OCI-LY7 (cell line): Measurements from ENCODE around the gene GANAB. TPM values are rescaled to one million over a fixed set of nuclear protein-coding genes. Genes with fewer than 3 reads are reported as not detected.
"Not testable (repeated sequence)": the region's sequence is repeated elsewhere in the genome, so short reads cannot be mapped to it uniquely, and the experiment has no call there.

Experiments
- BruUV-seq: library from RNA; stranded (reverse); fragments of 400-500 nt; replicated peaks from 2 replicates; lab custom pipeline; 2021; lab: Mats Ljungman, UMichigan
- CTCF ChIA-PET: fragments of 300-600 bp; sonication (Branson Sonifier 250); formaldehyde crosslinking; loops from one replicate; lab custom pipeline; 2022; ENCODE audit warnings: antibody characterized with exemption; ENCODE audit not compliant: unreplicated experiment; lab: Charles Lee
- POLR2A ChIA-PET: fragments of 300-600 bp; sonication (Branson Sonifier 250); formaldehyde crosslinking; loops from one replicate; lab custom pipeline; 2022; ENCODE audit warnings: antibody characterized with exemption; lab: Charles Lee
- DNase-seq: peaks from one replicate; pipeline ENCODE4 v3.0.0-alpha.2; 2015; ENCODE audit warnings: low spot score
- H2AFZ ChIP-seq: fragments of 200-600 bp; sonication (generic), shearing (Covaris generic); 2 replicates; pipeline ENCODE4 v1.6.1; 2014; ENCODE audit warnings: mild to moderate bottlenecking, antibody characterized with exemption, low read length, moderate library complexity
- H3K27ac ChIP-seq: fragments of 200-600 bp; sonication (generic); 2 replicates; pipeline ENCODE4 v1.5.1; 2014; ENCODE audit warnings: mixed run types, low read depth, mild to moderate bottlenecking, moderate library complexity, low read length, inconsistent platforms; ENCODE audit not compliant: poor library complexity, severe bottlenecking
- H3K36me3 ChIP-seq: fragments of 200-600 bp; sonication (generic); 2 replicates; pipeline ENCODE4 v1.6.1; 2014; ENCODE audit warnings: mild to moderate bottlenecking, antibody characterized with exemption, low read length, moderate library complexity, mixed read lengths; ENCODE audit not compliant: insufficient read depth
- H3K4me1 ChIP-seq: fragments of 200-600 bp; sonication (generic); 2 replicates; pipeline ENCODE4 v1.5.1; 2014; ENCODE audit warnings: mild to moderate bottlenecking, low read length; ENCODE audit not compliant: insufficient read depth, poor library complexity, severe bottlenecking
- H3K4me2 ChIP-seq: fragments of 200-600 bp; sonication (generic); 2 replicates; pipeline ENCODE4 v1.6.1; 2014; ENCODE audit warnings: mild to moderate bottlenecking, low read length
- H3K4me3 ChIP-seq: fragments of 200-600 bp; sonication (generic); 2 replicates; pipeline ENCODE4 v1.5.1; 2014; ENCODE audit warnings: mild to moderate bottlenecking, low read depth, low read length; ENCODE audit not compliant: poor library complexity, severe bottlenecking
- H3K79me2 ChIP-seq: fragments of 200-600 bp; sonication (generic); 2 replicates; pipeline ENCODE4 v1.6.1; 2016; ENCODE audit warnings: low read depth, mild to moderate bottlenecking, low read length, moderate library complexity, mixed read lengths; ENCODE audit not compliant: insufficient read depth
- H3K9me2 ChIP-seq: fragments of 200-600 bp; sonication (generic); 2 replicates; pipeline ENCODE4 v1.6.1; 2016; ENCODE audit warnings: mild to moderate bottlenecking, low read length, mixed read lengths; ENCODE audit not compliant: insufficient read depth
- H3K9me3 ChIP-seq: fragments of 200-600 bp; sonication (generic); 2 replicates; pipeline ENCODE4 v1.6.1; 2014; ENCODE audit warnings: mild to moderate bottlenecking, mixed run types, low read length, mixed read lengths
- H4K20me1 ChIP-seq: fragments of 200-600 bp; sonication (generic); 2 replicates; pipeline ENCODE4 v1.6.1; 2014; ENCODE audit warnings: mild to moderate bottlenecking, antibody characterized with exemption, low read length, moderate library complexity, mixed read lengths; ENCODE audit not compliant: insufficient read depth
- EZH2phosphoT487 ChIP-seq: fragments of 200-600 bp; sonication (generic); IDR thresholded peaks from 2 replicates; pipeline ENCODE4 v1.6.1; 2018; ENCODE audit warnings: low read depth, borderline replicate concordance, mild to moderate bottlenecking, mixed run types, antibody characterized with exemption, low read length, moderate library complexity, mixed read lengths
- intact Hi-C: fragments of 100-400 bp; cut with micrococcal nuclease; formaldehyde crosslinking; loops from one replicate; pipeline ENCODE4 v1.10.0; 2022; ENCODE audit not compliant: unreplicated experiment
- total RNA-seq, 2 experiments: library from RNA; depleted of rRNA in 1 of 2; stranded (reverse); fragments of >200 nt in 1 of 2; shearing (Covaris generic) in 1 of 2; gene quantifications; 2 replicates each; pipeline ENCODE4 v1.2.3, GENCODE V29; 2014 to 2022
- TF ChIP-seq, protein P1 (sequence below): fragments of 200-600 bp; sonication (generic); conservative IDR thresholded peaks from 2 replicates; pipeline ENCODE4 v1.5.1; 2014; ENCODE audit warnings: mild to moderate bottlenecking, antibody characterized with exemption, low read length, moderate library complexity, mixed read lengths

The GANAB gene
- total RNA-seq, 2 experiments from 2014 or later: 108 to 217 TPM

DNA sequence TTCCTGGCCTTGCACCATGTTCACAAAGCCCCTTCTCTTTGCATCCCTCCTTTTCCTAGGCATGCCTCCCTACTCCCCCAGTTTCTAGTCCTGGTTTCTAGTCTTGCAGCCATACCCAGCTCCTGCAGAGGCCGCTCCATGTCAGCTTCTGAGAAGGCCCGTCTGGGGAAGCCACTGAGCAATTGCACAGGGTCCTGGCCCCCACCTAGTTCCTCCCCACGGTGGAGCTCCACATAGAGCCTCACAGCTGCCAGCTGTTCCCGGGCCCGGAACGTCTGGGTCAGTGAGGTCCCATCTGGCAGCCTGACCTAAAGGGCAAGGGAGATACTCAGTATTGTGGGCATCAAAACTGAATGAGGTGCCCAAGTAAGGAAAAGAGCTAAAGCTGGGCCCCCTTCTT, 30.3 kb upstream of the GANAB start:
- Histone ChIP-seq H3K4me2 (peak overlapping the region; percentile 96; the same call in 1 of the 2 replicates), H2AFZ (no peak overlapping the region), H3K4me1 (peaks cover 51% of the 10 kb centered on the region), H3K9me2 (no peaks in the 10 kb centered on the region), H3K9me3 (no peaks in the 10 kb centered on the region), H3K4me3 (no peak overlapping the region), H4K20me1 (no peaks in the 10 kb centered on the region), H3K27ac (no peak overlapping the region), H3K36me3 (peaks cover 45% of the 10 kb centered on the region), H3K79me2 (peaks cover 38% of the 10 kb centered on the region; the same call in 1 of the 2 replicates)
- TF ChIP-seq EZH2phosphoT487: no peak
- TF ChIP-seq, protein P1, sequence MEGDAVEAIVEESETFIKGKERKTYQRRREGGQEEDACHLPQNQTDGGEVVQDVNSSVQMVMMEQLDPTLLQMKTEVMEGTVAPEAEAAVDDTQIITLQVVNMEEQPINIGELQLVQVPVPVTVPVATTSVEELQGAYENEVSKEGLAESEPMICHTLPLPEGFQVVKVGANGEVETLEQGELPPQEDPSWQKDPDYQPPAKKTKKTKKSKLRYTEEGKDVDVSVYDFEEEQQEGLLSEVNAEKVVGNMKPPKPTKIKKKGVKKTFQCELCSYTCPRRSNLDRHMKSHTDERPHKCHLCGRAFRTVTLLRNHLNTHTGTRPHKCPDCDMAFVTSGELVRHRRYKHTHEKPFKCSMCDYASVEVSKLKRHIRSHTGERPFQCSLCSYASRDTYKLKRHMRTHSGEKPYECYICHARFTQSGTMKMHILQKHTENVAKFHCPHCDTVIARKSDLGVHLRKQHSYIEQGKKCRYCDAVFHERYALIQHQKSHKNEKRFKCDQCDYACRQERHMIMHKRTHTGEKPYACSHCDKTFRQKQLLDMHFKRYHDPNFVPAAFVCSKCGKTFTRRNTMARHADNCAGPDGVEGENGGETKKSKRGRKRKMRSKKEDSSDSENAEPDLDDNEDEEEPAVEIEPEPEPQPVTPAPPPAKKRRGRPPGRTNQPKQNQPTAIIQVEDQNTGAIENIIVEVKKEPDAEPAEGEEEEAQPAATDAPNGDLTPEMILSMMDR: peak; percentile 45; the same call in 1 of the 2 replicates
- ChIA-PET POLR2A (interaction anchor here (0.9 to 1.4 kb wide), 4 partner anchors 12 to 103 kb away, joined by 3 to 6 read pairs (median 4); partner anchors contain the start of genes C11orf98, CSKMT, EEF1G and LRRN4CL), CTCF (no interaction called here)
- no peak for DNase-seq
- intact Hi-C loops: loop anchor here (5.0 kb wide), 1 partner anchor 111 kb away; the partner anchor contains the start of gene TMEM179B
- no TSS peak for BruUV-seq

- Histone ChIP-seq H3K4me1 (peaks cover 49% of the 10 kb centered on the region), H3K79me2 (peaks cover 48% of the 10 kb centered on the region; the same call in 1 of the 2 replicates), H3K36me3 (peaks cover 45% of the 10 kb centered on the region)
- intact Hi-C loops: loop anchor here (5.0 kb wide), 1 partner anchor 112 kb away; the partner anchor contains the start of gene TMEM179B
- H4K20me1 ChIP-seq, H3K9me2 ChIP-seq, H3K9me3 ChIP-seq, BruUV-seq, H3K4me2 ChIP-seq, CTCF ChIA-PET, H3K27ac ChIP-seq, H3K4me3 ChIP-seq, DNase-seq, H2AFZ ChIP-seq: not testable (repeated sequence)
- POLR2A ChIA-PET: interaction anchor here (0.6 to 3.7 kb wide), 2 partner anchors 11 to 54 kb away, joined by 3 to 24 read pairs; partner anchors contain the start of genes C11orf98 and CSKMT
Measured at GRCh38 chr11:62675415-62675814, 29.0 kb upstream of the GANAB start.

DNA sequence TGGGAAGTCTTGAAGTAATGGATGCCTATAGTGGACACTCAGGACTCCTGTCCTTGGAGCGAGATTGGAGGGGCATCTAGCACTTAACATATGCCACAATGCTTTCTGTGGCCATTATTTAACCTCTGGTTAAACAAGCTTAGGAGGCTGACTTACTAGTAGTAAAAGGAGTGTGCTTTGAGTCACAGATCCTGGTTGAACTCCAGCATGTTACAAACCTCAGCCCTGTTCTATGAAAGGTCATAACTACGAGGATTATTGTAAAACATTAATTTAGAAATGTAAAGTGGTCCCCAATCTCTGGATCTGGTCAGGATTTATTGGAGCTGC, 26.7 kb upstream of the GANAB start:
- no peak overlapping the region for H3K27ac ChIP-seq
- intact Hi-C loops: loop anchor here (5.0 kb wide), 2 partner anchors 54 to 99 kb away; partner anchors contain the start of genes HNRNPUL2, TAF6L and TTC9C
- peak overlapping the region; percentile 85 for H3K4me2 ChIP-seq
- peaks cover 43% of the 10 kb centered on the region; the same call in 1 of the 2 replicates for H3K79me2 ChIP-seq
- no peaks in the 10 kb centered on the region for H3K9me3 ChIP-seq
- TF ChIP-seq, protein P1: no peak
- TF ChIP-seq EZH2phosphoT487: no peak
- no peaks in the 10 kb centered on the region for H4K20me1 ChIP-seq
- peak overlapping the region; percentile 81 for H3K4me3 ChIP-seq
- BruUV-seq: no TSS peak
- peaks cover 51% of the 10 kb centered on the region for H3K36me3 ChIP-seq
- peaks cover 56% of the 10 kb centered on the region for H3K4me1 ChIP-seq
- CTCF ChIA-PET: no interaction called here
- no peak overlapping the region for H2AFZ ChIP-seq
- DNase-seq: no peak
- H3K9me2 ChIP-seq: no peaks in the 10 kb centered on the region
- POLR2A ChIA-PET: interaction anchor here (0.6 to 3.7 kb wide), 5 partner anchors 8 to 169 kb away, joined by 3 to 24 read pairs (median 4); partner anchors contain the start of genes C11orf98, CSKMT, HNRNPUL2 and ZBTB3
